Right cardiac atrium (tissue), 5 donors: ENCODE data around the gene NPS. TPM values are rescaled to one million over a fixed set of nuclear protein-coding genes. Genes with fewer than 3 reads are reported as not detected.

Experiments used
- ATAC-seq, 2 donors: fragments of 200-7000 bp; cut with Tn5 transposase; one replicate each; pipeline versions ENCODE4 v1.8.0 to v1.9.1; 2020; ENCODE audit warnings: moderate library complexity in 2 of 2, mild to moderate bottlenecking in 1 of 2
- DNase-seq, 3 donors: peaks; one replicate each; pipeline ENCODE4 v3.0.0-alpha.2; 2020
- H3K27ac ChIP-seq: one replicate; pipeline ENCODE4 v1.5.1; 2013; ENCODE audit warnings: mild to moderate bottlenecking, low read length, control low read depth, moderate library complexity
- H3K27me3 ChIP-seq: one replicate; pipeline ENCODE4 v1.6.1; 2013; ENCODE audit not compliant: control insufficient read depth, insufficient read depth
- H3K4me1 ChIP-seq: one replicate; pipeline ENCODE4 v1.6.1; 2013; ENCODE audit warnings: low read length; ENCODE audit not compliant: control insufficient read depth, insufficient read depth
- H3K4me3 ChIP-seq: one replicate; pipeline ENCODE4 v1.5.1; 2013; ENCODE audit warnings: low read length, control low read depth
- H3K9me3 ChIP-seq: one replicate; pipeline ENCODE4 v1.6.1; 2013; ENCODE audit warnings: low read length; ENCODE audit not compliant: control insufficient read depth
- WGBS: extraction: QIAGEN DNeasy Blood & Tissue Kit; methylation state at CpG from one replicate; pipeline ENCODE4 v1.1.7; 2013; 5-methylcytosine and 5-hydroxymethylcytosine counted together
- intact Hi-C, 4 donors: fragments of 100-400 bp; cut with DNase I; formaldehyde crosslinking; loops; one replicate each; pipeline versions ENCODE4 v1.11.0 to v1.14.0; 2022 to 2023
- polyA plus RNA-seq: library from polyadenylated mRNA; stranded (reverse); fragments of 200-250 nt; gene quantifications from one replicate; pipeline ENCODE4 v1.2.3, GENCODE V29; 2013
- total RNA-seq, 4 donors: library from RNA; stranded (reverse); fragmentation: NEBNext Ultra II Directional; extraction: Animal tissue kit (Norgen Biotek cat#: 25700); gene quantifications; one replicate each; pipeline ENCODE4 v1.2.1, GENCODE V29; 2021
- donor health status: healthy with polysubstance abuse.
- donor health status: DM: no; HTN: yes; CAD: no.
- donor health status: DM: no; HTN: no; CAD: no.
- donor health status: DM: no; HTN: yes; CAD: no; lungs with severe emphysema.
- donor health status: DM: yes; HTN: yes; CAD: no.

NPS gene
- total and polyA plus RNA-seq, 5 donors: not detected

- no peak overlapping the region for H3K4me3 ChIP-seq
- H3K4me1 ChIP-seq: no peaks in the 10 kb centered on the region
- H3K9me3 ChIP-seq: no peaks in the 10 kb centered on the region
- intact Hi-C loops: no loop called here
- no peaks in the 10 kb centered on the region for H3K27me3 ChIP-seq
- H3K27ac ChIP-seq: no peak overlapping the region
- WGBS: 4% methylated on average over 11 of the region's 11 CpGs
- DNase-seq (peak in 1 of 3 donors; percentile 60), ATAC-seq (no peak)
These were observed 7.8 kb downstream of the NPS start for GRCh38 chr10:127556916-127557315.

DNA sequence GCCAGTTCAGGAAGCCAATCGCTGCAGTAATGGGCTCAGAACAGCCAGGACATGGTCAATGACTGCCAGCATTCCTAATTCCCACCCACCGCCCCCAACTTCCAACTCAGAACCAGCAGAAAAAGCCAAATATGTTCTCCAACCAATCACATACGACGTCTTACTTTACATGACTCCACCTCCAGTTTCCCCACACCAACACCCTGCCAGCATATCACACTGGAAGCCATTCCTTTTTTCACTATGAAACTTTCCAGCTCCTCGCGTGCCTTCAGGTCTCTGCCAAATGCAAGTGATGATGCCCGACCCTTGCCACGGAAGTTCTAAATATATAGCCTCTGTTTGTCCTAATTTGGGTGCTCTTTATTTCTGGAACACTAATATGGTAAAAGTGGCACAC, 12.5 kb downstream of the NPS start:
- ATAC-seq (no peak), DNase-seq (no peak)
- Histone ChIP-seq H3K4me3 (no peak overlapping the region), H3K9me3 (no peaks in the 10 kb centered on the region), H3K27me3 (no peaks in the 10 kb centered on the region), H3K4me1 (no peaks in the 10 kb centered on the region), H3K27ac (no peak overlapping the region)
- WGBS: 66% methylated on average over 8 of the region's 8 CpGs
- intact Hi-C loops: no loop called here

GRCh38 chr10:127563718-127564553, 14.8 kb downstream of the NPS start:
- WGBS: 64% methylated on average over 10 of the region's 10 CpGs
- DNase-seq (peak in 1 of 3 donors; percentile 59), ATAC-seq (no peak)
- intact Hi-C loops: no loop called here
- Histone ChIP-seq H3K4me3 (no peak overlapping the region), H3K4me1 (no peaks in the 10 kb centered on the region), H3K27ac (no peak overlapping the region), H3K27me3 (no peaks in the 10 kb centered on the region), H3K9me3 (no peaks in the 10 kb centered on the region)

GRCh38 chr10:127564644-127565043, 15.5 kb downstream of the NPS start:
- DNase-seq: no peak
- H3K9me3 ChIP-seq: no peaks in the 10 kb centered on the region
- no peak overlapping the region for H3K4me3 ChIP-seq
- intact Hi-C loops: no loop called here
- no peak for ATAC-seq
- WGBS: 77% methylated on average over 4 of the region's 4 CpGs
- H3K27ac ChIP-seq: no peak overlapping the region
- no peaks in the 10 kb centered on the region for H3K27me3 ChIP-seq
- H3K4me1 ChIP-seq: no peaks in the 10 kb centered on the region

GRCh38 chr10:127565583-127565982, 16.5 kb downstream of the NPS start:
- DNase-seq: no peak
- WGBS: 79% methylated on average over 4 of the region's 4 CpGs
- no peaks in the 10 kb centered on the region for H3K9me3 ChIP-seq
- H3K4me1 ChIP-seq: no peaks in the 10 kb centered on the region
- no peak for ATAC-seq
- H3K4me3 ChIP-seq: no peak overlapping the region
- no peak overlapping the region for H3K27ac ChIP-seq
- intact Hi-C loops: no loop called here
- no peaks in the 10 kb centered on the region for H3K27me3 ChIP-seq

DNA sequence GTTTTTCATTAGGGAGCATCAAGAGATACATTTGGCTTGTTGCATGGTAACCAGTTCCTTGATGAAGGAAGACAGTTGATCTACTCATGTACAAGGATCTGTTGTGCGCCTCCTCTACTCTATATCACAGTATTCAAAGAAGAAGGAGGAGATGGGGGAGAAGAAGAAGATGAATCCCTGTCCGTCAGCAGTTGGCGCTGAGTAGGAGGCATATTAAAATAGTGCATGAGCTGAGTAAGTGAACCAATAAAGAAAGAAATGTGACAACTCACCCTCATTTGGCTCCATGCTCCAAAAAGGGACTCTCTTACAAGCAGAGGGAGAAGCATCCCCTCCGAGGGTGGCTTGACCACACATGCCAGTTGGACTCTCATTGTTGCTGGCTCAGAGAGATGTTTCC, 20.1 kb downstream of the NPS start:
- DNase-seq: no peak
- Histone ChIP-seq H3K9me3 (no peaks in the 10 kb centered on the region), H3K27ac (no peak overlapping the region), H3K4me3 (no peak overlapping the region), H3K27me3 (no peaks in the 10 kb centered on the region), H3K4me1 (no peaks in the 10 kb centered on the region)
- intact Hi-C loops: no loop called here
- WGBS: 86% methylated on average over 4 of the region's 4 CpGs
- no peak for ATAC-seq

- H3K4me1 ChIP-seq: no peaks in the 10 kb centered on the region
- ATAC-seq (no peak), DNase-seq (no peak)
- no peaks in the 10 kb centered on the region for H3K27me3 ChIP-seq
- no peak overlapping the region for H3K27ac ChIP-seq
- 77% methylated on average over 3 of the region's 3 CpGs for WGBS
- no peak overlapping the region for H3K4me3 ChIP-seq
- intact Hi-C loops: no loop called here
- no peaks in the 10 kb centered on the region for H3K9me3 ChIP-seq
These were observed 20.9 kb downstream of the NPS start for GRCh38 chr10:127570036-127570435.

DNA sequence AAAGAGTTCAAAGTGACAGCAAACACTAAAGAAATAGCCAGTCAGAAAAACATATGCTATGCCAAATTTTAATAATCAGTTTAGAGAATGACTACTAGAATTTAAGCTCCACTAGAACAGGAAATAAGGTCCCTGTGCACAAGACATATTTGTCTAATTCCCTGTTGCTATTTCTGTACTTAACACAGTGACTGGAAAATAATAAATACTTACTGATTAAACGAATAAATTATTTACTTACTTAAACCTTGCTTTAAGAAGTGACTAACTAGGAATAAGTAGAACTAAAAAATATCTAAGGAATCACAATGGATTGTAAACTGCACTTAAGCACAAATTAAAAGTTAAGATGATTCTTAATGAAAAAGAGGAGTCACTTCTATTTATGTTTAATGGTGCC, 22.3 kb downstream of the NPS start:
- Histone ChIP-seq H3K9me3 (no peaks in the 10 kb centered on the region), H3K27me3 (no peaks in the 10 kb centered on the region), H3K27ac (no peak overlapping the region), H3K4me3 (no peak overlapping the region), H3K4me1 (no peaks in the 10 kb centered on the region)
- intact Hi-C loops: no loop called here
- DNase-seq: no peak
- ATAC-seq: no peak
- 42% methylated on average over 1 of the region's 1 CpG for WGBS

- 33% methylated on average over 3 of the region's 3 CpGs for WGBS
- intact Hi-C loops: no loop called here
- DNase-seq (no peak), ATAC-seq (no peak)
- H3K4me3 ChIP-seq: no peak overlapping the region
- H3K4me1 ChIP-seq: no peaks in the 10 kb centered on the region
- H3K27me3 ChIP-seq: no peaks in the 10 kb centered on the region
- H3K9me3 ChIP-seq: no peaks in the 10 kb centered on the region
- H3K27ac ChIP-seq: no peak overlapping the region
These were observed 26.9 kb downstream of the NPS start for GRCh38 chr10:127576051-127576450.

GRCh38 chr10:127576740-127577161, 27.6 kb downstream of the NPS start:
- DNase-seq: no peak
- H3K4me1 ChIP-seq: no peaks in the 10 kb centered on the region
- H3K4me3 ChIP-seq: no peak overlapping the region
- intact Hi-C loops: no loop called here
- no peaks in the 10 kb centered on the region for H3K27me3 ChIP-seq
- WGBS: 4% methylated on average over 6 of the region's 6 CpGs
- no peak overlapping the region for H3K27ac ChIP-seq
- ATAC-seq: no peak
- H3K9me3 ChIP-seq: no peaks in the 10 kb centered on the region

DNA sequence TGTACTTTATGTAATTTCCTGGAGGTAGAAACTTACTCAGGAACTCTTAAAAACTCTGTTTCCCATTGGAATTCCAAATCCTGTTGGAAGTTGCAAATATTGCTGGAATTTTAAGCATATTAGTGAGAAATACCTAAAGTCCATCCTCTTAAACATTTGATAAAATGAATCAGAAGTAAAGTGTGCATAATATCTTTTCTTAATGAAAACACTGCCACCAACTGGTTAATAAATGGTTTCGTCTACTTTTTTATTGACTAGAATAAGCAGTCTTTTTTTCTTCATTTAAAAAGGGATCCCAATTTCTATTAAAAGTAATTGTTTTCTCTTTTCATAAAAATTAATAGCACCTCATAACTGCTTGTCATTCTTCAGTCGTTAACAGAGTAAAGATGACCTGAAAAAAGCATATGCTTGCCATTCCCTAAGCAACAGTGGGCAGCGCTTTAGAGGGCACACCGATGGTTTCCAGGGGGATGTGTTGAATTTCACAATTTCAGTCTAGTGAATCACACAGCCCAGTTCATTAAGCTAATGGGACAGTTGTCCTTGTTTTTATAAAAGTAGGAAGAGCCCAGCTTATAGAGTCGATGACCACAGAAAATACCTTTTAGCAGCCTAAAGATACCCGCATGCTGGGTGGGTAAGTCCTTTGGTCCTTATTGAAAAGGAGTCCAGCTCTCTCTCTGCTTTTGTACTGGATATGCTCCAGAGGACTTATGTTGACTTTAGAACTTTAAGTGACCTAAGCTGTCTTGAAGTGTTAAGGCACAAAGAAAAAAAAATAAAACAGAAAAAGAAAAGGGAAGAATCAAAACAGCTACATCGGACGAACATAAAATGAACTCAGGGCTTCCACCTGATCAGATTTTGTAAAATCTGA, 28.5 kb downstream of the NPS start:
- DNase-seq (no peak), ATAC-seq (no peak)
- intact Hi-C loops: no loop called here
- no peak overlapping the region for H3K4me3 ChIP-seq
- H3K4me1 ChIP-seq: no peaks in the 10 kb centered on the region
- no peak overlapping the region for H3K27ac ChIP-seq
- no peaks in the 10 kb centered on the region for H3K9me3 ChIP-seq
- H3K27me3 ChIP-seq: no peaks in the 10 kb centered on the region
- WGBS: 74% methylated on average over 8 of the region's 8 CpGs
